GM21367 (cell line): Measurements from ENCODE around the gene GATA5.
"Not testable (repeated sequence)": the region's sequence is repeated elsewhere in the genome, so short reads cannot be mapped to it uniquely, and the experiment has no call there.

ENCODE experiments used
- ATAC-seq: cut with Tn5 transposase; IDR thresholded peaks from one replicate; pipeline ENCODE4 v1.9.1; 2021; ENCODE audit not compliant: unreplicated experiment

GATA5 gene

GRCh38 chr20:62505337-62506045 is 29.7 kb upstream of the GATA5 start:
- no peak for ATAC-seq

- ATAC-seq = no peak
Observed at GRCh38 chr20:62504323-62504722, 28.5 kb upstream of the GATA5 start.

GRCh38 chr20:62503401-62504178 is 27.8 kb upstream of the GATA5 start:
- ATAC-seq = no peak

- ATAC-seq = no peak
Observed at GRCh38 chr20:62502496-62503095, 26.8 kb upstream of the GATA5 start.

GRCh38 chr20:62501801-62502495 is 26.2 kb upstream of the GATA5 start:
- peak; percentile 53 for ATAC-seq

- ATAC-seq = no peak
Observed at GRCh38 chr20:62500237-62500864, 24.6 kb upstream of the GATA5 start.

GRCh38 chr20:62499758-62500236 is 24.0 kb upstream of the GATA5 start:
- ATAC-seq = no peak

GRCh38 chr20:62498874-62499273 is 23.1 kb upstream of the GATA5 start:
- no peak for ATAC-seq

GRCh38 chr20:62496568-62497218 is 20.9 kb upstream of the GATA5 start:
- no peak for ATAC-seq

GRCh38 chr20:62495749-62496567 is 20.2 kb upstream of the GATA5 start:
- no peak for ATAC-seq

GRCh38 chr20:62494980-62495748 is 19.4 kb upstream of the GATA5 start:
- ATAC-seq = no peak

GRCh38 chr20:62494537-62494936 is 18.7 kb upstream of the GATA5 start:
- ATAC-seq = no peak

GRCh38 chr20:62493886-62494285 is 18.1 kb upstream of the GATA5 start:
- no peak for ATAC-seq

- no peak for ATAC-seq
Observed at GRCh38 chr20:62493253-62493885, 17.6 kb upstream of the GATA5 start.

GRCh38 chr20:62492711-62493110 is 16.9 kb upstream of the GATA5 start:
- no peak for ATAC-seq

- ATAC-seq = not testable (repeated sequence)
Observed at GRCh38 chr20:62490783-62491182, 15.0 kb upstream of the GATA5 start.

- ATAC-seq = no peak
Observed at GRCh38 chr20:62489932-62490263, 14.1 kb upstream of the GATA5 start.

GRCh38 chr20:62489186-62489931 is 13.6 kb upstream of the GATA5 start:
- ATAC-seq = no peak
